HUES48 (cell line): ENCODE results near the gene RRP36.
"Not testable (repeated sequence)": the region's sequence is repeated elsewhere in the genome, so short reads cannot be mapped to it uniquely, and the experiment has no call there.

Experiments
- H3K27ac ChIP-seq: one replicate; pipeline ENCODE4 v1.7.0; 2013; ENCODE audit warnings: low read depth, low read length, inconsistent platforms
- H3K27me3 ChIP-seq: 2 replicates; pipeline ENCODE4 v1.6.1; 2013; ENCODE audit warnings: mild to moderate bottlenecking, low read length; ENCODE audit not compliant: control insufficient read depth, insufficient read depth
- H3K36me3 ChIP-seq: 2 replicates; pipeline ENCODE4 v1.6.1; 2013; ENCODE audit warnings: low read length; ENCODE audit not compliant: control insufficient read depth, insufficient read depth
- H3K4me1 ChIP-seq: 2 replicates; pipeline ENCODE4 v1.6.1; 2013; ENCODE audit warnings: mild to moderate bottlenecking, low read length; ENCODE audit not compliant: control insufficient read depth, insufficient read depth
- H3K4me3 ChIP-seq: 2 replicates; pipeline ENCODE4 v1.5.1; 2013; ENCODE audit warnings: mild to moderate bottlenecking, low read depth, low read length
- H3K9ac ChIP-seq: 2 replicates; pipeline ENCODE4 v1.6.1; 2013; ENCODE audit warnings: mild to moderate bottlenecking, low read depth, low read length, moderate library complexity
- H3K9me3 ChIP-seq: 2 replicates; pipeline ENCODE4 v1.6.1; 2013; ENCODE audit warnings: low read length; ENCODE audit not compliant: control insufficient read depth, insufficient read depth

RRP36 gene

DNA sequence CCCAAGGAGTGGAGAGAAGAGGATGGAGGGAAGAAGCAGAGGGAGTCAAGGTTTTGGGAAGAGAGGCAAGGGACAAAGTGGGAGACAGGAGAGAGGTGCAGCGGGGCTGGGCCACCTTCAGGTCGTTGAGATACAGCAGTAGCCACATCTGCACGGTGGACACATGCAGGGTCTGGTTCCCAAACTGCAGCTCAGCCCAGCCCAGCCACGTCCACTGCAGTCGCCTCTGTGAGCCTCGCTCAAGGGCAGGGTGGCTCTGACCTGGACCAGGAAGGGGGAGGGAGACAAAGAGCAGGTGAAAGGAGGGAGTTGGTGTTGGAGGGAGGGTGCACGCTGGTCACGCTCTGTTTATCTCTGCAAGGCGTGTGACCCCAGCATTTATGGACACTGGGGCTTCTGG, 17.3 kb downstream of the RRP36 start:
- Histone ChIP-seq H3K9me3 (no peaks in the 10 kb centered on the region), H3K27me3 (no peaks in the 10 kb centered on the region), H3K4me3 (no peak overlapping the region), H3K4me1 (no peaks in the 10 kb centered on the region), H3K9ac (no peak overlapping the region), H3K36me3 (peaks cover 61% of the 10 kb centered on the region), H3K27ac (no peak overlapping the region)

DNA sequence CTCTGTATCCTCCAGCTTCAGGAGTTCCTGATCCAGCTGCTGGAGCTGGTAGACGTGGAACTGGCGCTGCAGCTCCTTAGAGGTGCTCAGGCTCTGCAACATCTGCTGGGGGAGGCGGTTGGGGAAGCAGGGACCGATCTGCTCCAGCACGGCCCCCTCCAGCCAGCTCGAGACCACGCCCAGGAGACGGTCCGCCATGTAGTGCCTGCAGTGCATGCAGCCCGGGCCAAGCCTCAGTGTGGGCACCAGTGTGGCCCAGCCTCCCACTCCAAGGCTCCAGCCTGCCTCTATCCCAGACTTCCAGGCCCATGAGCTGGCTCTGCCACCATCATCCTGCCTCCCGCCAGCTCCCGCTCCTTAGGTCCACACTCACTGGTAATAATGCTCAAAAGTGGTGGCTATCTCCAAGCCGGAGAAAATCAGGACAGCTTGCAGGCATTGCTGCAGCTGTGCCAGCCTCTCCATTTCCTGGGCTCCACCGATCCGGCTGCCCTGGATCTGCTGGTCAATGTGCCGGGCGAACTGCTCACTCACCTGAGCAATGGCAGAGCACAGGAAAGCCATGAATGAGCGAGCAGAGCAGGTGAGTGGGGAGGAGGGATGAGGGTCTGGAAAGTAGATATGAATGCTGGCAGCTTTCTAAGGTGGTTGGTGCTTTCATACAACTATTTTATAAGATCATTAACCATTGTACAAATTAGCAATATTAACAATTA, 19.3 kb downstream of the RRP36 start:
- H3K27ac ChIP-seq, result no peak overlapping the region
- H3K9me3 ChIP-seq, result no peaks in the 10 kb centered on the region
- no peaks in the 10 kb centered on the region for H3K27me3 ChIP-seq
- no peak overlapping the region for H3K4me3 ChIP-seq
- H3K36me3 ChIP-seq, result peaks cover 54% of the 10 kb centered on the region
- H3K4me1 ChIP-seq, result no peaks in the 10 kb centered on the region
- no peak overlapping the region for H3K9ac ChIP-seq

DNA sequence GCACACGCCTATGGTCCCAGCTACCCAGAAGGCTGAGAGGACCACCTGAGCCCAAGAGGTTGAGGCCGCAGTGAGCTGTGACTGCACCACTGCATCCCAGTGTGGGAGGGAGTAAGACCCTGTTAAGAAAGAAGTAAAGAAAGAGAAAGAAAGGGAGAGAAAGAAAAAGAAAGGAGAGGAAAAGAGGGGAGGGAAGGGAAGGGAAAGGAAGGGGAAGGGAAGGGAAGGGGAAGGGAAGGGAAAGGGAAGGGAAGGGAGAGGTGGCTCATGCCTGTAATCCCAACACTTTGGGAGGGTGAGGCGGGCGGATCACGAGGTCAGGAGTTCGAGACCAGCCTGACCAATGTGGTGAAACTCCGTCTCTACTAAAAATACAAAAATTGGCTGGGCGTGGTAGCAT, 20.1 kb downstream of the RRP36 start:
- H3K27ac ChIP-seq, H3K27me3 ChIP-seq, H3K9ac ChIP-seq, H3K9me3 ChIP-seq, H3K4me3 ChIP-seq, H3K4me1 ChIP-seq: not testable (repeated sequence)
- H3K36me3 ChIP-seq, result peaks cover 58% of the 10 kb centered on the region

GRCh38 chr6:43043310-43043709, 21.9 kb downstream of the RRP36 start:
- H3K36me3 ChIP-seq, result peaks cover 52% of the 10 kb centered on the region

GRCh38 chr6:43045371-43045930, 24.0 kb downstream of the RRP36 start:
- H3K27ac ChIP-seq, result no peak overlapping the region
- H3K9ac ChIP-seq, result no peak overlapping the region
- peaks cover 65% of the 10 kb centered on the region for H3K36me3 ChIP-seq
- H3K27me3 ChIP-seq, result no peaks in the 10 kb centered on the region
- H3K4me3 ChIP-seq, result no peak overlapping the region
- H3K4me1 ChIP-seq, result no peaks in the 10 kb centered on the region
- H3K9me3 ChIP-seq, result no peaks in the 10 kb centered on the region

More at GRCh38 chr6:43043310-43043709, 21.9 kb downstream of the RRP36 start:
- H3K27ac ChIP-seq, result no peak overlapping the region
- H3K9me3 ChIP-seq, result no peaks in the 10 kb centered on the region
- H3K4me1 ChIP-seq, result no peaks in the 10 kb centered on the region
- no peak overlapping the region for H3K4me3 ChIP-seq
- no peaks in the 10 kb centered on the region for H3K27me3 ChIP-seq
- no peak overlapping the region for H3K9ac ChIP-seq

DNA sequence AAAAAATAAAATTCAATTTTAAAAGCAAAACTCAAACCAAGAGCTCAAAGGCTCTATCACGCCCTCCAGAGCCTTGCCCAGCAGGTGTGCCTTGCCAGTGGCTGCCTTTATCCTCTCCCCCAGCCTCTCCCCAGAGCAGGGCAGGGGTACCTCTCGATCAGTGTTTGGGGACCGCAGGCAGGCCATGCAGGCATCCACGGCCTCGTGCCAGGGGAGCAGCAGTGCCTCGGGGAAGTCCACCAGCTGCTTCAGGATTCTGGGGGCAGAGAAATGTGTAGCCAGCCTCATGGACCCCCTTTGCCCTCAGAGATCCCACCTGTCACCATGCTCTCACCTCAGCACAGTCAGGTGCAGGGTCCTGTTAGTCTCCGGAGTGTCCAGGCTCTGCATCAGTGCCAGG, 26.6 kb downstream of the RRP36 start:
- Histone ChIP-seq H3K4me1 (peaks cover 5% of the 10 kb centered on the region), H3K36me3 (peaks cover 59% of the 10 kb centered on the region), H3K9ac (no peak overlapping the region), H3K27me3 (no peaks in the 10 kb centered on the region), H3K9me3 (no peaks in the 10 kb centered on the region), H3K27ac (no peak overlapping the region), H3K4me3 (no peak overlapping the region)

- H3K9me3 ChIP-seq, result no peaks in the 10 kb centered on the region
- H3K27ac ChIP-seq, result no peak overlapping the region
- no peaks in the 10 kb centered on the region for H3K27me3 ChIP-seq
- H3K36me3 ChIP-seq, result peaks cover 52% of the 10 kb centered on the region
- no peak overlapping the region for H3K9ac ChIP-seq
- H3K4me3 ChIP-seq, result no peak overlapping the region
- H3K4me1 ChIP-seq, result peaks cover 9% of the 10 kb centered on the region
Observed at GRCh38 chr6:43050981-43051380, 29.6 kb downstream of the RRP36 start.

DNA sequence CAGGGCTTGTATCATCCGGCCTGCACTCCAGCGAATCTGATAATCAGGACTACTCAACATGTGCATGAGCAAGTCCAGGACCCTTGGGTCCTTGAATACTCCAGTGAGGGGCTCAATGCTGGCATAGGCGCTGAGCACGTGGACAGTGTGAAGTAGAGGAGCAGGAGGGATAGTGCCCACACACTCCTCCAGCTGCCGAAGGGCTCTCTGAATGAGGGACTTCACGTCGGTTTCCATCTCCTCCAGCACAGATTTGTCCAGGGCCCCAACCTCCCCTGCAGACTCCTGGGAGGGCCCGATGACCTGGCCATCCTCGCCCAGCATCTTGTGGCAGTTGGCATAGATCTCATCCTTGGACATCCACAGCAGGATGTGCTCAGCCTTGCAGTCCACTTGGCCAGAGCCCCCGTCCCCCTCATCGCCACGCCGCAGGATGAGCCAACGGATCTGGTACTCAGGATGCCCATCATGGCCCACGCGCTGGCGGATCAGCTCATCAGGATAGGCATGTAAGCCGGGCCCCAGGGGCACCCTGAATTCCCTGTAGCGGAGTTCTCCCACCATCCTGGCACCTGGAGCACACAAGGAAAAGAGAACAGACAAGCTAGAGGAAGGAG, 30.9 kb downstream of the RRP36 start:
- H3K4me3 ChIP-seq, result peak overlapping the region; percentile 97
- peak overlapping the region; percentile 94; the same call in 1 of the 2 replicates for H3K9ac ChIP-seq
- H3K4me1 ChIP-seq, result peaks cover 9% of the 10 kb centered on the region
- H3K36me3 ChIP-seq, result peaks cover 53% of the 10 kb centered on the region
- peak overlapping the region; percentile 90 for H3K27ac ChIP-seq
- no peaks in the 10 kb centered on the region for H3K9me3 ChIP-seq
- H3K27me3 ChIP-seq, result no peaks in the 10 kb centered on the region

GRCh38 chr6:43052842-43053544, 31.6 kb downstream of the RRP36 start:
- no peaks in the 10 kb centered on the region for H3K27me3 ChIP-seq
- no peaks in the 10 kb centered on the region for H3K9me3 ChIP-seq
- H3K4me1 ChIP-seq, result peaks cover 9% of the 10 kb centered on the region
- H3K36me3 ChIP-seq, result peaks cover 53% of the 10 kb centered on the region
- peak overlapping the region; percentile 94 for H3K9ac ChIP-seq
- H3K4me3 ChIP-seq, result peak overlapping the region; percentile 97
- peak overlapping the region; percentile 90 for H3K27ac ChIP-seq

- Histone ChIP-seq H3K27ac (peak within 1 kb of the TSS; percentile 90), H3K9ac (peak within 1 kb of the TSS; percentile 94), H3K36me3 (peaks cover 47% of the 10 kb centered on the region), H3K27me3 (no peaks in the 10 kb centered on the region), H3K4me1 (peaks cover 15% of the 10 kb centered on the region), H3K9me3 (no peaks in the 10 kb centered on the region), H3K4me3 (peak within 1 kb of the TSS; percentile 97)
Observed at GRCh38 chr6:43053545-43054205, 32.3 kb downstream of the RRP36 start, which contains the start of gene CUL7. Gene CUL7 (minus strand): TSS chr6:43053851. CDS start chr6:43052788, 1,063 bp downstream.
